Activated T-cell treated with anti-CD3 and anti-CD28 coated beads for 4 hours (primary cell): Measurements from ENCODE around the gene FLRT2.

Experiments used
- DNase-seq: peaks from one replicate; pipeline ENCODE4 v3.0.0-alpha.2; 2020

Gene FLRT2

GRCh38 chr14:85529803-85530574 is at the start of gene FLRT2:
FLRT2 (plus strand) TSS chr14:85530144; CDS start chr14:85621515, 91,371 bp downstream.
- no peak for DNase-seq

DNA sequence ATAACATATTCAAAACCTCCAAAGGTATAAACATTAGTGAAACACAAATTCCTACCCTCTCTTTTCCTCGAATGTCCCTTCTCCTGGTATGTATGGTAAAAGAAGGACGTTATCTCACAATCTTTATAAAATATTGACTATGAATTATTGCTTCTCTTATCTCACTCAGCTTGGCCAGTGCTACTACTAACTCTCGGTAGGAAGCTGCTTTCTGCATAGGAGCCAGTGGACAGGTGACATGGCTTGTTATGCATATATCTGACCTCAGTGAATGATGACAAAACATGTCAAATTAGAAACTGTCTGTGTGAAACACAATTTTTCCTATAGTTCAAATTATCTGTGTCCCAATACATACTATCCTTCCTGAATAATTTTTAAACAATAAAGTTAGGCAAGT is 48.5 kb upstream of the FLRT2 start:
- DNase-seq, result no peak

DNA sequence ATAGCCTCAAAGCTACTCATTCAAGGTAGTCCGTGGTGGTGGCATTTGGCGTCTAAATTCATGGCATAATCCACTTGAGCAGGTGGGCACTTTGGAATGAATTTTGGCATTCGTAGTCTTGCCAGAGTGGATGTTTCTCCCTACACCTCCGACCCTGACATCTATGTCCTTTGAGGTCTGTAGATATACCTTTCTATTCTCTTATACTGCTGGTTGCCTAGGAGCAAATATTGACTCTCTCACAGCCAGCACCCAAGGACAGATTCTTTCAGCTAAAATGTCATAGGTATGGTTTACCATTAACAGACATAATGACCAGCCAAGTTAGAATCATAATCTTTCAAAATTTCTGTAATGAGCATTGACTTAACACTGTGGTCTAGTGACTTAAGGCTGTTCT is 47.4 kb upstream of the FLRT2 start:
- DNase-seq, result no peak

- no peak for DNase-seq
These were observed 46.9 kb upstream of the FLRT2 start for GRCh38 chr14:85483037-85483436.

GRCh38 chr14:85483652-85484051 is 46.3 kb upstream of the FLRT2 start:
- DNase-seq, result no peak

GRCh38 chr14:85487215-85487614 is 42.7 kb upstream of the FLRT2 start:
- no peak for DNase-seq

GRCh38 chr14:85501751-85502150 is 28.2 kb upstream of the FLRT2 start:
- DNase-seq, result no peak

DNA sequence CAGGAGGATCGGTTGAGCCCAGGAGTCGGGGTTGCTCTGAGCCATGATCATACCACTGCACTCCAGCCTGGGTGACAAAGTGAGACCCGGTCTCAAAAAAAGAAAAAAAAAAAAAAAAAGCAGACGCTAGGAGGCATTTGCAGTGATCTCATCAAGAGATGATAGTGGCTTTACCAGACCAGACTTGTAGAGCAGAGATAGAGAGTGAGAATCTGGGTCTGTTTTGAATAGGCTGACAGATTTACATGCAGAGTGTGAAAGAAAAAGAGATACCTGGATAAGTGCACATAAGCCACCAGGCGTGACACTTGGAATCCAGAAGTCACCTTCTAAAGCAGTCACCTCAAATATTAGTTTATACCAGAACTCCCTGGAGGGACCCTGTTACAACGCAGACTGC is 21.1 kb upstream of the FLRT2 start:
- DNase-seq, result no peak

GRCh38 chr14:85512451-85512850 is 17.5 kb upstream of the FLRT2 start:
- no peak for DNase-seq

- no peak for DNase-seq
These were observed 15.5 kb upstream of the FLRT2 start for GRCh38 chr14:85514487-85514886.

- no peak for DNase-seq
These were observed 13.5 kb upstream of the FLRT2 start for GRCh38 chr14:85516239-85517113.

DNA sequence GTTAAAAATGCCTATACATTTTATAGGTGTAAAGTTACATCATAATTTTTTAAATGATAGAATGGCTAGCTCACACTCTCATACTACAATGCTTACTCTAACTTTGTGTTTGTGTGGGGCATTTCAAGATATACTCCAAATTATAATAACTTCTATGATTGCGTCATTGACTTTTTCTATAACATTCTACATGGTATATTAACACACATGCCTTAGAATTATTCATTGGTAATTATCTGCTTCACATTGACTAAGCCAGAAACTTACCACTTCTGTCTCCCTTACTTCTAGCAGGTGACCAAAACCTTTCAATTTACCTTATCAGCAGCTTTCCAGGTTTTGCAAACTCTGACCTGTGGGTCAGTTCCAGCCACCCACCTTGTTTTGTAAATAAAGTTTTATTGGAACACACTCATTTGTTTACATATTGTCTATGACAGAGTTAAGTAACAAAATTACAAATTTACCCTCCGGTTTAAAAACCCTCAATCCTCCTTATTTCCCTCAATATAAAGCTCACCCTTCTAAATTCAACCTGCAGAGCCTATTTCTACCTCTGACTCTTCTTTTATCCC is 12.7 kb upstream of the FLRT2 start:
- DNase-seq, result no peak

DNA sequence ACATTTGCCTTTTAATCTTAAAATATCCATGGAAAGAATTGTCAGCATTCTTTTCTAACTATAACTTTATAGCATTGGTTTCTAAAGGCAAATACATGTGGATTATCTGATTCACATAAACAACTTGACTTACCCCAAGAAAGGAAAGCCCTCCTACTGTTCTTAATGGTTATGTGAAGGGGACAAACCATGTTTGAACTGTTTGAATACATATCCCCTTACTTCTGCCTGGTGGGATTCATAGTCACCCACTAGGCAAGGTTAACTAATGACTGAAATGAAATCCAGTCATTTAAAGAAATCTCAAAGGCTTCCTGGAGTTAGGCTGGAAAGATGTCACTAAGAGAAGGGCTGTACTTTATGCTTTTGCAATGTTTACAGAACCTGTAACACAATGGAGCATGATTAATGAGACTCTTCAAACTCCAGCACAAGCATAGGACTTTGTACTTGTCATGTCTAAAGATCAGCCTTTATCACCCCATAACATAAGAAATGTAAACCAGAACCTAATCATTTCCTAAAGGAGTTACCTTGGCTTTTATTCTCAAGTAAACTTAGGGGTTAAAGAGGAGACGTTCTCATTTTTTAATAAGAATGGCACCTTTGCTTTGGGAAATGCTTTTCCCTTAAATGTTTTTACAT is 10.2 kb upstream of the FLRT2 start:
- DNase-seq, result no peak

DNA sequence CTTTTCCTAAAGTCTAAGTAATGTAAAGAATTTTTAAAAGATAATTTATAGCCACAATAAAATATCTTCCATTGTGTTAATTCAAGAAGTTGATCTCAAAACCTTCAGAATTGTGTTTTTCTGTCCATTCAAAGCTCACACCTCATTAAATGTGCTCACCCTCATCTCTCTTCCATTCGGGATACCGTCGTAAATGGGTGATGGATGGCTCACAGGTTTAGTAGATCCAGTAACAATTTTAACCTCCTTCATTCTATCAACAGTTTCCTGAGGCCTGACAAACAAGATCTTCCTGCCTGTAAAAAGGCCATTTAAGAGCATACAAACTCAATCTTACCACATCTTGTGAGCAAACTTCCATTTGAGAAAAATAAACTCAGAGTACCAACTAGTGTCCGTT is 9.4 kb upstream of the FLRT2 start:
- no peak for DNase-seq

DNA sequence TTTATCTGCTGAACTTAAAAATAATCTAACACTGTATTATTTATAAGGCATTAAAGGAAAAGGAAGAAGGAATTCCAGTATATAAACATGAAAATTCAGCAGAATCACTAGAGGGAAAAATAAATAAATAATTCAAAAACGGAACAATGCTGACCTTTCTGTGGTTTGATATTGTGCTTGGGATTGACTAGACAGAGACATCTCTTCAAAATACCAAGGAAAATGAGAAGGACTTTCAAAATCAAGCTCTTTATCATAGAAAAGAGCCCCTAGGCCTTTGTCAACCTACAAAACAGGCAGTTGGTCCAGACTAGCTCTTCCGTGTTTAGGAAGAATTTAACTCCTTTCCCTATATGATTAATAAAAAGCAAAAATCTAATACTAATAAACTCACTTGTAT is 6.3 kb upstream of the FLRT2 start:
- no peak for DNase-seq

DNA sequence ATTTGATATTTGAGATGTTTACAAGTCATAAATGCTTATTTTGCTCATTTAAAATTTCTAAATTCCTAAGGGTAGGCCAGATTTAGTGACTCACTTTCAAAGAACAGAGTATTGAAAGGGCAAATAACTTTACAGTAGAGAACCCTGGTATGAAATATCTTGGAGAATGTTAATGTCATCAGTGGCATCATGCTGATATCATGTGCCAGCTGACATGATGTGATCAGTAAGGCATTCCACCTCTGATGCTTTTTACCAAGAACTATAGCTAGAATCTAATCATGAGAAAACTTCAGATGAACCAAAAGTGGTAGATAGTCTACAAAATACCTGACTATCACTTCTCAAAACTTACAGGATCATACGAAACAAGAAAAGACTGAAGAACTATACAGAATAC is 2.9 kb upstream of the FLRT2 start:
- no peak for DNase-seq

DNA sequence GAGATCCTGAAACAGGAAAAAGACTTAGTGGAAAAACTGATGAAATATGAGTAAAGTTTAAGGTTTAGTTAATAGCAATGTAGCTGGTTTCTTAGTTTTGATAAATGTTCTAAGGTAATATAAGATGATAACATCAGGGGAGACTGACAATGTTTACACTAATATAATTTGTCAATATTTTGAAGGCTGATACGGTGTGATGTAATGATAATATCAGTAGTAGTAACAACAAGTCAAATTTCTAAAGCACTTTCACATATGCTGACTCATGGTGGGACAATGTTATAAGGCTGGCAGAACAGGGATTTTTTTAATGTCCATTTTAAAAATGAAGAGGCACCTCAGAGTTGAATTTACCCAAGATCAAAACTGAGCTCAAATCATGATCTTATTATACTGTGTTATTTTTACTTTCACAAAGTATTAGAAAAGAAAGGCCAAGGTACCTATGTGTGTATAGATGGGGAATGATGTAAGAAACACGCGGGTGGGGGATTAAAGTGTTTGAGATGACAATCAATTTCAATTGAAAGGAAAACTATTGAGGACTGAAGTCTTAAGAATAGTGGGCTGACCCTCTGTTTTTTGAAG is 2.4 kb upstream of the FLRT2 start:
- DNase-seq, result no peak

DNA sequence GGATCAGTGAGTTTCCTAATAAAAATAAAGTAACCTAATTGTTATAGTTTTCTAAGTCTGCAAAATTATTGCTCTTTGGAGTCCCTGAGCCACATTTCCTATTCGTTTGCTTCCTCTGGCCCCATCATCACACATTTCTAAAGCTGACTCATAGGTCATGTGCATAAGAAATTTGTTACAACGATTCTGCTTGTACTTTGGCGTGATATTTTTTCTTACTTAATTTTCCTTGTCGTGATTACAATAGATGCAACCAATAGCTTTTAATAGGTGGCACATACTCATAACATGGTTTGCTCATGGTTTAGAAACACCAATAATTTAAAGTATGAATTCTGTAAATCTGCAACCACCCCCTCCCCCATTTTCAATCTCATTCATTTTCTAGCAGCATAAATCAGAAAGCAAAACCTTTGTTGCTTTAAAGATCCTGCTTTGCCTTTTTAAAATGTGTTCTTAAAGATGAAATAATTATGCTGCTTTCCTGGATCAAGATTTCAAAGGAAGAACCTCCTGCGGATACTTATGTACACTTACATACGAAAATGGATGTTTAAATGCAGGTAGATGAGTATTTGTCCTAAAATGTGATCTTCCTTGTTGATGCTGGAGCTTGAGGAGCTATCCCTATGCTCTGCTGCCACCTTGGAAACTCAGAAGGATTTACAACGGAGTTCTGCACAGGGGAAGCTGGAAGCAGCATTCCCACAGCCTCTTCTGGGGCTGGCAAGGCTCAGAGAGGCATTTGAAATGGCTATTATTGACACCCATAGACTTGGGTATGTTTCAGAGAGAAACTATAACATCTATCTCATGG is 1.7 kb upstream of the FLRT2 start:
- no peak for DNase-seq

GRCh38 chr14:85528897-85529631 is 880 bp upstream of the FLRT2 start:
- no peak for DNase-seq

- no peak for DNase-seq
These were observed 682 bp downstream of the FLRT2 start for GRCh38 chr14:85530626-85531025.

GRCh38 chr14:85531141-85531586 is 1.2 kb downstream of the FLRT2 start:
- no peak for DNase-seq
